HepG2 (cell line): ENCODE measurements around the gene MBD4. TPM values are rescaled to one million over a fixed set of nuclear protein-coding genes. Genes with fewer than 3 reads are reported as not detected.
A peak's percentile ranks its signal among the peaks of the same experiment; 100 is the strongest.

Experiments used
- ETV5 ChIP-seq: IDR thresholded peaks from 2 replicates; pipeline ENCODE4 v1.6.1; 2018; ENCODE audit warnings: missing biosample characterization, missing genetic modification reagents, inconsistent platforms, borderline replicate concordance
- MED13 ChIP-seq: sonication (generic); formaldehyde crosslinking; IDR thresholded peaks from 2 replicates; pipeline ENCODE4 v1.5.0; 2020; ENCODE audit warnings: missing genetic modification reagents
- MIXL1 ChIP-seq: IDR thresholded peaks from 2 replicates; pipeline ENCODE4 v1.6.1; 2016
- NFKBIZ ChIP-seq: IDR thresholded peaks from 2 replicates; pipeline ENCODE4 v1.6.1; 2018; ENCODE audit warnings: missing genetic modification reagents, missing compliant biosample characterization
- SAFB2 ChIP-seq: sonication (generic); formaldehyde crosslinking; IDR thresholded peaks from 2 replicates; pipeline ENCODE4 v1.5.1; 2020; ENCODE audit warnings: missing genetic modification reagents, low read depth, mild to moderate bottlenecking, borderline replicate concordance
- SALL1 ChIP-seq: sonication (generic); formaldehyde crosslinking; IDR thresholded peaks from 2 replicates; pipeline ENCODE4 v1.8.0; 2022; ENCODE audit warnings: mild to moderate bottlenecking, missing genetic modification reagents
- SAP130 ChIP-seq: IDR thresholded peaks from 2 replicates; pipeline ENCODE4 v1.6.1; 2016; ENCODE audit warnings: low read depth
- SP1 ChIP-seq, 2 experiments: fragments of 450-650 bp in 1 of 2; sonication (generic) in 1 of 2; formaldehyde crosslinking in 1 of 2; IDR thresholded peaks; 2 replicates each; pipeline versions ENCODE4 v1.4.0 to v1.6.1; 2016 to 2020; ENCODE audit warnings: missing genetic modification reagents in 1 of 2
- YEATS2 ChIP-seq: sonication (generic); formaldehyde crosslinking; IDR thresholded peaks from 2 replicates; pipeline ENCODE4 v1.4.0; 2020; ENCODE audit warnings: missing genetic modification reagents, borderline replicate concordance
- YEATS4 ChIP-seq: sonication (generic); formaldehyde crosslinking; IDR thresholded peaks from 2 replicates; pipeline ENCODE4 v1.4.0; 2020; ENCODE audit warnings: missing genetic modification reagents, borderline replicate concordance
- ZNF3 ChIP-seq: IDR thresholded peaks from 2 replicates; pipeline ENCODE4 v1.7.0; 2017; ENCODE audit warnings: inconsistent platforms
- ZNF709 ChIP-seq: sonication (generic); formaldehyde crosslinking; IDR thresholded peaks from 2 replicates; pipeline ENCODE4 v1.5.0; 2020; ENCODE audit warnings: mild to moderate bottlenecking, missing genetic modification reagents
- ZNF766 ChIP-seq: sonication (generic); formaldehyde crosslinking; IDR thresholded peaks from 2 replicates; pipeline ENCODE4 v1.5.0; 2020; ENCODE audit warnings: missing genetic modification reagents, borderline replicate concordance
- polyA plus RNA-seq, 8 experiments: library from polyadenylated mRNA; depleted of rRNA in 3 of 8; stranded (reverse) in 7 of 8; unstranded in 1 of 8; fragments of >200 nt; fragmentation: Illumina TruSeq in 4 of 8; extraction: Trizol in 4 of 8; gene quantifications; 2 replicates each; pipeline versions ENCODE4 v1.2.1 to v1.2.3, GENCODE V29; 2011 to 2016; ENCODE audit warnings: low read depth in 4 of 8, missing spikeins in 1 of 8, mixed read lengths in 1 of 8; ENCODE audit not compliant: insufficient read depth in 1 of 8
- total RNA-seq, 5 experiments: library from RNA; depleted of rRNA; stranded (reverse); fragments of >200 nt; fragmentation: Illumina TruSeq; extraction: Trizol; gene quantifications; 2 replicates each; pipeline ENCODE4 v1.2.3, GENCODE V29; 2016; ENCODE audit warnings: low read depth in 1 of 5
- TF ChIP-seq, protein P1 (sequence below): IDR thresholded peaks from 2 replicates; pipeline ENCODE4 v1.6.1; 2016; ENCODE audit warnings: missing genetic modification reagents, missing compliant biosample characterization
- TF ChIP-seq, protein P2 (sequence below): sonication (generic); formaldehyde crosslinking; IDR thresholded peaks from 2 replicates; pipeline ENCODE4 v1.4.0; 2020; ENCODE audit warnings: missing genetic modification reagents, mild to moderate bottlenecking, borderline replicate concordance
- TF ChIP-seq, protein P3 (sequence below): sonication (generic); formaldehyde crosslinking; IDR thresholded peaks from 2 replicates; pipeline ENCODE4 v1.4.0; 2020; ENCODE audit warnings: missing genetic modification reagents; ENCODE audit errors: not compliant biosample characterization
- TF ChIP-seq, protein P4 (sequence below), 2 experiments: IDR thresholded peaks; 2 replicates each; pipeline ENCODE4 v1.6.1; 2011 to 2012; ENCODE audit warnings: low read length in 2 of 2, borderline replicate concordance in 1 of 2, low read depth in 1 of 2, mild to moderate bottlenecking in 1 of 2, moderate library complexity in 1 of 2

The MBD4 gene
- total and polyA plus RNA-seq, 2 of the 13 experiments (the other 11 are each of a cell fraction or from before 2014, with no cell fraction given) = 14.9 to 25.3 TPM

DNA sequence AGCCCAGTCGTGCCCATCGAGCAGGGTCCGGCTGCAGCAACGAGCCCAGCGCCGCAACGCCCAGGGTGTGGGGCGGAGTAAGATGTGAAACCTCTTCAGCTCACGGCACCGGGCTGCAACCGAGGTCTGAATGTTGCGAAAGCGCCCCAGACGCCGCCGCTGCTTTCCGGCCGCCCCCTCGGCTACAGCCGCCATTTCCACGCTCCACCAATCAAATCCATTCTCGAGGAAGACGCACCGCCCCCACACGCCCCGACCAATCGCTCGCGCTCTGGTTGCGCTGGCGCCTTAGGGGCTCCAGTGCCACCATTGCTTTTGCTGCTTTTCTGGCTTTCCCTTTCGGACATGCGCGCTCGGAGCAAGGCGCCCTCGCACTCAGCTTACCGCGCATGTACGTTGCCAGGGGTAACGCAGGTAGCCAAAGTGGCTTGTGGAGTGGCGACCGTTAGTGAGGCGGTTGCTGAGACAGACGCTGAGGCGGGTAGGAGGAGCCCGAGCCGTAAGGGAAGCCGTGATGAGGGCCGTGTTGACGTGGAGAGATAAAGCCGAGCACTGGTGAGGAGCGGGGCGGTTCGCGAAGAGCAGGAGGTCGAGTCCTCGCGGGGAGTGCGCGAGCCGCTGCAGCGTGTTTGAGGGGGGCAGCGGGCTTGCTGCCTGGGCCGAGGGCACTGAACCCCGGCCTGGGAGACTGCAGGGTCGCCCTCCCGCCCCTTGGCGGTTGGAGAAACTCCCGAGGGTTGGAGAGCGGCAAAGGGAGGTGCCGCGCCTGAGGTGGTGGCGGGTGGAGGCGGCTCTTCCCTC lies at the start of gene MBD4, which contains the start of gene IFT122 (continued):
- TF ChIP-seq NFKBIZ = 0 out of 2 replicates have a peak, but pooled peaks have one; percentile 57
- peak; percentile 67; the same call in 1 of the 2 replicates for TF ChIP-seq YEATS4 (CRISPR knock-in tag)
- TF ChIP-seq, protein P1, sequence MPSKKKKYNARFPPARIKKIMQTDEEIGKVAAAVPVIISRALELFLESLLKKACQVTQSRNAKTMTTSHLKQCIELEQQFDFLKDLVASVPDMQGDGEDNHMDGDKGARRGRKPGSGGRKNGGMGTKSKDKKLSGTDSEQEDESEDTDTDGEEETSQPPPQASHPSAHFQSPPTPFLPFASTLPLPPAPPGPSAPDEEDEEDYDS (CRISPR knock-in tag) = peak; percentile 92
- TF ChIP-seq SAFB2 = peak; percentile 86; the same call in 1 of the 2 replicates
- TF ChIP-seq, protein P2, sequence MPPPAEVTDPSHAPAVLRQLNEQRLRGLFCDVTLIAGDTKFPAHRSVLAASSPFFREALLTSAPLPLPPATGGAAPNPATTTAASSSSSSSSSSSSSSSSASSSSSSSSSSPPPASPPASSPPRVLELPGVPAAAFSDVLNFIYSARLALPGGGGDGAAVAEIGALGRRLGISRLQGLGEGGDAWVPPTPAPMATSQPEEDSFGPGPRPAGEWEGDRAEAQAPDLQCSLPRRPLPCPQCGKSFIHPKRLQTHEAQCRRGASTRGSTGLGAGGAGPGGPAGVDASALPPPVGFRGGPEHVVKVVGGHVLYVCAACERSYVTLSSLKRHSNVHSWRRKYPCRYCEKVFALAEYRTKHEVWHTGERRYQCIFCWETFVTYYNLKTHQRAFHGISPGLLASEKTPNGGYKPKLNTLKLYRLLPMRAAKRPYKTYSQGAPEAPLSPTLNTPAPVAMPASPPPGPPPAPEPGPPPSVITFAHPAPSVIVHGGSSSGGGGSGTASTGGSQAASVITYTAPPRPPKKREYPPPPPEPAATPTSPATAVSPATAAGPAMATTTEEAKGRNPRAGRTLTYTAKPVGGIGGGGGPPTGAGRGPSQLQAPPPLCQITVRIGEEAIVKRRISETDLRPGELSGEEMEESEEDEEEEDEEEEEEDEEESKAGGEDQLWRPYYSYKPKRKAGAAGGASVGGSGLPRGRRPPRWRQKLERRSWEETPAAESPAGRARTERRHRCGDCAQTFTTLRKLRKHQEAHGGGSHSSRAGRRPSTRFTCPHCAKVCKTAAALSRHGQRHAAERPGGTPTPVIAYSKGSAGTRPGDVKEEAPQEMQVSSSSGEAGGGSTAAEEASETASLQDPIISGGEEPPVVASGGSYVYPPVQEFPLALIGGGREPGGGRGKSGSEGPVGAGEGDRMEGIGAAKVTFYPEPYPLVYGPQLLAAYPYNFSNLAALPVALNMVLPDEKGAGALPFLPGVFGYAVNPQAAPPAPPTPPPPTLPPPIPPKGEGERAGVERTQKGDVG (CRISPR knock-in tag) = 0 out of 2 replicates have a peak, but pooled peaks have one; percentile 69
- TF ChIP-seq ETV5 (CRISPR knock-in tag) = peak; percentile 41; the same call in 1 of the 2 replicates
- TF ChIP-seq, protein P3, sequence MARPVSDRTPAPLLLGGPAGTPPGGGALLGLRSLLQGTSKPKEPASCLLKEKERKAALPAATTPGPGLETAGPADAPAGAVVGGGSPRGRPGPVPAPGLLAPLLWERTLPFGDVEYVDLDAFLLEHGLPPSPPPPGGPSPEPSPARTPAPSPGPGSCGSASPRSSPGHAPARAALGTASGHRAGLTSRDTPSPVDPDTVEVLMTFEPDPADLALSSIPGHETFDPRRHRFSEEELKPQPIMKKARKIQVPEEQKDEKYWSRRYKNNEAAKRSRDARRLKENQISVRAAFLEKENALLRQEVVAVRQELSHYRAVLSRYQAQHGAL (CRISPR knock-in tag) = no peak
- TF ChIP-seq ZNF766 (CRISPR knock-in tag) = peak; percentile 20; the same call in 1 of the 2 replicates
- no peak for TF ChIP-seq ZNF709
- no peak for TF ChIP-seq MED13 (CRISPR knock-in tag)
- TF ChIP-seq YEATS2 (CRISPR knock-in tag) = peak; percentile 47; the same call in 1 of the 2 replicates
- TF ChIP-seq MIXL1 (CRISPR knock-in tag) = no peak
- TF ChIP-seq, protein P4, sequence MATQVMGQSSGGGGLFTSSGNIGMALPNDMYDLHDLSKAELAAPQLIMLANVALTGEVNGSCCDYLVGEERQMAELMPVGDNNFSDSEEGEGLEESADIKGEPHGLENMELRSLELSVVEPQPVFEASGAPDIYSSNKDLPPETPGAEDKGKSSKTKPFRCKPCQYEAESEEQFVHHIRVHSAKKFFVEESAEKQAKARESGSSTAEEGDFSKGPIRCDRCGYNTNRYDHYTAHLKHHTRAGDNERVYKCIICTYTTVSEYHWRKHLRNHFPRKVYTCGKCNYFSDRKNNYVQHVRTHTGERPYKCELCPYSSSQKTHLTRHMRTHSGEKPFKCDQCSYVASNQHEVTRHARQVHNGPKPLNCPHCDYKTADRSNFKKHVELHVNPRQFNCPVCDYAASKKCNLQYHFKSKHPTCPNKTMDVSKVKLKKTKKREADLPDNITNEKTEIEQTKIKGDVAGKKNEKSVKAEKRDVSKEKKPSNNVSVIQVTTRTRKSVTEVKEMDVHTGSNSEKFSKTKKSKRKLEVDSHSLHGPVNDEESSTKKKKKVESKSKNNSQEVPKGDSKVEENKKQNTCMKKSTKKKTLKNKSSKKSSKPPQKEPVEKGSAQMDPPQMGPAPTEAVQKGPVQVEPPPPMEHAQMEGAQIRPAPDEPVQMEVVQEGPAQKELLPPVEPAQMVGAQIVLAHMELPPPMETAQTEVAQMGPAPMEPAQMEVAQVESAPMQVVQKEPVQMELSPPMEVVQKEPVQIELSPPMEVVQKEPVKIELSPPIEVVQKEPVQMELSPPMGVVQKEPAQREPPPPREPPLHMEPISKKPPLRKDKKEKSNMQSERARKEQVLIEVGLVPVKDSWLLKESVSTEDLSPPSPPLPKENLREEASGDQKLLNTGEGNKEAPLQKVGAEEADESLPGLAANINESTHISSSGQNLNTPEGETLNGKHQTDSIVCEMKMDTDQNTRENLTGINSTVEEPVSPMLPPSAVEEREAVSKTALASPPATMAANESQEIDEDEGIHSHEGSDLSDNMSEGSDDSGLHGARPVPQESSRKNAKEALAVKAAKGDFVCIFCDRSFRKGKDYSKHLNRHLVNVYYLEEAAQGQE (IDR thresholded peaks at IDR 0.05; ENCODE audit: borderline replicate concordance in 1 of 2, low read depth in 1 of 2, low read length in 2 of 2) = peak in 1 of 2 experiments; percentile 20; a peak in 1 of 4 replicates
- TF ChIP-seq SAP130 (CRISPR knock-in tag) = peak; percentile 99
- peak; percentile 72 for TF ChIP-seq SALL1 (CRISPR knock-in tag)
- 0 out of 2 replicates have a peak, but pooled peaks have one; percentile 43 for TF ChIP-seq SP1 (IDR thresholded peaks at IDR 0.05)
- TF ChIP-seq SP1 (CRISPR knock-in tag; IDR thresholded peaks at IDR 0.05) = peak; percentile 94
- TF ChIP-seq ZNF3 = peak; percentile 49
